NT2/D1 (cell line): ENCODE measurements around the gene IL22RA1.

Source experiments
- DNase-seq: peaks from one replicate; pipeline ENCODE4 v3.0.0-alpha.2; 2011; ENCODE audit warnings: low read depth, low spot score
- H3K27me3 ChIP-seq: 2 replicates; pipeline ENCODE4 v1.6.0; 2011; ENCODE audit warnings: mild to moderate bottlenecking; ENCODE audit not compliant: insufficient read length, insufficient read depth
- H3K36me3 ChIP-seq: 2 replicates; pipeline ENCODE4 v1.6.1; 2011; ENCODE audit warnings: mild to moderate bottlenecking, low read length, mixed read lengths; ENCODE audit not compliant: insufficient read depth, insufficient read length
- H3K4me1 ChIP-seq: 2 replicates; pipeline ENCODE4 v1.5.1; 2011; ENCODE audit not compliant: insufficient read depth, insufficient read length
- H3K4me3 ChIP-seq: 2 replicates; pipeline ENCODE4 v1.5.1; 2011; ENCODE audit warnings: low read depth; ENCODE audit not compliant: insufficient read length
- H3K9ac ChIP-seq: 2 replicates; pipeline ENCODE4 v1.6.0; 2011; ENCODE audit warnings: low read depth; ENCODE audit not compliant: insufficient read length
- H3K9me3 ChIP-seq: 2 replicates; pipeline ENCODE4 v1.5.1; 2011; ENCODE audit warnings: mild to moderate bottlenecking, low read length; ENCODE audit not compliant: insufficient read depth
- SUZ12 ChIP-seq: IDR thresholded peaks from 2 replicates; pipeline ENCODE4 v1.6.1; 2011; ENCODE audit not compliant: insufficient read length, insufficient read depth; ENCODE audit errors: extremely low read depth
- YY1 ChIP-seq: IDR thresholded peaks from 2 replicates; pipeline ENCODE4 v1.6.1; 2011; ENCODE audit not compliant: insufficient read length, insufficient read depth
- ZNF274 ChIP-seq: IDR thresholded peaks from 2 replicates; pipeline ENCODE4 v1.6.1; 2011; ENCODE audit warnings: mild to moderate bottlenecking, low read depth, low read length

IL22RA1 gene

GRCh38 chr1:24165500-24165899, 22.6 kb upstream of the IL22RA1 start:
- DNase-seq: no peak
- no peak for TF ChIP-seq YY1
- no peak for TF ChIP-seq ZNF274
- no peak for TF ChIP-seq SUZ12
- H3K36me3 ChIP-seq: peaks cover 17% of the 10 kb centered on the region
- no peaks in the 10 kb centered on the region for H3K9me3 ChIP-seq
- H3K9ac ChIP-seq: no peak overlapping the region
- no peaks in the 10 kb centered on the region for H3K27me3 ChIP-seq
- H3K4me1 ChIP-seq: peaks cover 6% of the 10 kb centered on the region
- H3K4me3 ChIP-seq: no peak overlapping the region

DNA sequence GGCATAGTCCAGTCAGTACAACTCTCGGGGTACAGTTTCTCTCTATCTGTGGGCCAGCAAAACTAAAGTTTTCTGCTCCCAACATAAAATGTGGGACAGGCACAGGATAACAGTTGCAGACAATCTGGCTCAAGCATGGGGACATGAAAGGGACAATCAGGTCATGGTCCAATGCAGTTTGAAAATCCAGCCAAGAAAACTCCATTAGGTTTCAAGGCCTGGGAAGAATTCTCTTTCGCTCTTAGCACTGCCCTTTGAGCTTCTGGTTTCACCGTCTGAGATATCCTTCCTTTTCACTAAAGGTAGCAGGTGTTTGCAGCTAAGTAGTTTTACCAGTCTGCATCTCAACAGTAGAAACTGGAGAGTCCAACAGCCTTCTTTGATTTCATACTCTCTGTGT, 21.1 kb upstream of the IL22RA1 start:
- H3K4me3 ChIP-seq: no peak overlapping the region
- no peak for DNase-seq
- TF ChIP-seq ZNF274 (no peak), SUZ12 (no peak), YY1 (no peak)
- H3K4me1 ChIP-seq: peaks cover 6% of the 10 kb centered on the region
- H3K9ac ChIP-seq: no peak overlapping the region
- H3K9me3 ChIP-seq: no peaks in the 10 kb centered on the region
- H3K36me3 ChIP-seq: peaks cover 16% of the 10 kb centered on the region
- H3K27me3 ChIP-seq: no peaks in the 10 kb centered on the region

DNA sequence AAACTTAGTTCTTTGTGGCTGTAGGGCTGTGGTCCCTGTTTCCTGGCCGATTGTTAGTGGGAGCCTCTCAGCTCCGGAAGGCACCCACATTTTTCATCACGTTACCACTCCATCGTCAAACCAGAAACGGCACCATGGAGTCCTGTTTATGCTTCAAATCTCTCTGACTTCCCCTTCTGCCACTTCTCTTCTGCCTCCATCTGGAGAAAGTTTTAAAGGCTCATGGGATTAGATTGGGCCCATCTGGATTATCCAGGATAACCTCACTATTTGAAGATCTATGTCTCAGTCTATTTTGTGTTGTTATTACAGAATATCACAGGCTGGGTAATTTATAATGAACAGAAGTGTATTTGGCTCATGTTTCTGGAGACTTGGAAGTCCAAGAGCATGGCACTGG, 19.3 kb upstream of the IL22RA1 start:
- no peak for DNase-seq
- no peak overlapping the region for H3K4me3 ChIP-seq
- H3K9me3 ChIP-seq: no peaks in the 10 kb centered on the region
- peaks cover 30% of the 10 kb centered on the region for H3K36me3 ChIP-seq
- H3K27me3 ChIP-seq: no peaks in the 10 kb centered on the region
- peaks cover 6% of the 10 kb centered on the region for H3K4me1 ChIP-seq
- no peak overlapping the region for H3K9ac ChIP-seq
- TF ChIP-seq SUZ12 (no peak), ZNF274 (no peak), YY1 (no peak)

DNA sequence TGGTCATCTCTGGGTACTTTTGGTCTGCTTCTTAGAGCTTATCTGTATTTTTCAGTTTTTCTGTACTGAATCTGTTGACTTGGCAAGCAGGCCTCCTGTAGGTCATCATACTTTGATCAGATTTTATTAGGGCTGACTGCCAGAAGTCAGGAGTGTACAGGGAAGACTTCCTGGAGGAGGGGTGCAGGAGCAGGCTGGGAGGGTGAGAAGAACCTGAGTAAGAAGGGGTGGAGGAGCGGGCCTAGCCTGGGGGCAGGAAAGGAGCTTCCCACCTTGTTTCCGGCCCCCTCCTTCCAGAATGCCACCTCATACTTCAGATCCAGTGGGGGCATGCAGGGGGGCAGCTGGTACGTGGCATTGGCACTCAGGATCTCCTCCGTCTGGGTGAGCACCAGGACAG, 18.3 kb upstream of the IL22RA1 start:
- DNase-seq: no peak
- Histone ChIP-seq H3K9ac (no peak overlapping the region), H3K27me3 (no peaks in the 10 kb centered on the region), H3K36me3 (peaks cover 39% of the 10 kb centered on the region), H3K4me1 (peaks cover 6% of the 10 kb centered on the region), H3K4me3 (no peak overlapping the region), H3K9me3 (no peaks in the 10 kb centered on the region)
- TF ChIP-seq ZNF274: no peak
- TF ChIP-seq YY1: no peak
- no peak for TF ChIP-seq SUZ12

DNA sequence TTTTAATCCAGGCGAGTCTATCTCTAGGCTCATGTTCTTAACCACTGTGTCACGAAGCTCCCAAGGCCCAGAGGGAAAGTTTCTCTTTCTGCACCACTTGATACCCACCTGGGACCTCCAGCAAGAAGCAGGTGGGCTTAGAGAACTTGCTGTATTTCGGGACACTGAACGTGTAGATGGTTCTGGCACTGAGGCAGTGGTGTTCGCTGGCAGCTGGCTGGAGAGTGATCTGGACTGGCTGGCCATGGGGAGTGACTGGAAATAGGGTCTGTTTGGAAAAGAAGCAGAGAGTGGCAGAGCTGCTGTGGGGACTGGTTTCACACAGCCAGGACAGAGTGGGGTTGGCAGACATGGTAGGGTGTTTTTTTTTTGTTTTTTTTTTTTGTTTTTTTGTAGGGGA, 16.4 kb upstream of the IL22RA1 start:
- no peak for DNase-seq
- Histone ChIP-seq H3K4me3 (no peak overlapping the region), H3K27me3 (no peaks in the 10 kb centered on the region), H3K36me3 (peaks cover 48% of the 10 kb centered on the region), H3K9ac (no peak overlapping the region), H3K4me1 (peaks cover 6% of the 10 kb centered on the region), H3K9me3 (no peaks in the 10 kb centered on the region)
- TF ChIP-seq ZNF274 (no peak), YY1 (no peak), SUZ12 (no peak)

- no peak for DNase-seq
- Histone ChIP-seq H3K4me3 (no peak overlapping the region), H3K27me3 (no peaks in the 10 kb centered on the region), H3K9me3 (no peaks in the 10 kb centered on the region), H3K9ac (no peak overlapping the region), H3K4me1 (peaks cover 11% of the 10 kb centered on the region), H3K36me3 (peaks cover 48% of the 10 kb centered on the region)
- TF ChIP-seq ZNF274: no peak
- no peak for TF ChIP-seq YY1
- TF ChIP-seq SUZ12: no peak
Observed at GRCh38 chr1:24157918-24158481, 15.1 kb upstream of the IL22RA1 start.

- Histone ChIP-seq H3K9me3 (no peaks in the 10 kb centered on the region), H3K36me3 (peaks cover 48% of the 10 kb centered on the region), H3K9ac (no peak overlapping the region), H3K4me3 (no peak overlapping the region), H3K4me1 (peaks cover 17% of the 10 kb centered on the region), H3K27me3 (no peaks in the 10 kb centered on the region)
- no peak for DNase-seq
- TF ChIP-seq YY1 (no peak), ZNF274 (no peak), SUZ12 (no peak)
Observed at GRCh38 chr1:24156542-24157260, 13.8 kb upstream of the IL22RA1 start.
